MCF 10A (cell line): ENCODE data around the gene TMEM26. TPM values are rescaled to one million over a fixed set of nuclear protein-coding genes. Genes with fewer than 3 reads are reported as not detected.

Experiments
- BruUV-seq: library from RNA; stranded (reverse); fragments of 400-500 nt; replicated peaks from 2 replicates; lab custom pipeline; 2021; lab: Mats Ljungman, UMichigan
- CTCF ChIA-PET: fragments of 300-600 bp; sonication (Branson Sonifier 250); formaldehyde crosslinking; extraction: SDS; loops from one replicate; lab custom pipeline; 2021; ENCODE audit warnings: antibody characterized with exemption, inconsistent platforms; lab: Yijun Ruan, JAX
- POLR2A ChIA-PET: fragments of 300-600, 350-650 bp; sonication (Branson Sonifier 250); formaldehyde crosslinking; extraction: SDS; loops from one replicate; lab custom pipeline; 2020; ENCODE audit warnings: antibody characterized with exemption, inconsistent platforms; lab: Yijun Ruan, JAX
- DNase-seq: peaks from one replicate; pipeline ENCODE4 v3.0.0-alpha.2; 2018; ENCODE audit not compliant: unreplicated experiment
- H3K27ac Mint-ChIP-seq: one replicate; pipeline ENCODE4 v1.8.0; 2022; ENCODE audit warnings: mild to moderate bottlenecking, low read depth, mixed read lengths; ENCODE audit not compliant: unreplicated experiment
- H3K27me3 Mint-ChIP-seq: one replicate; pipeline ENCODE4 v1.8.0; 2022; ENCODE audit warnings: mixed read lengths; ENCODE audit not compliant: insufficient read depth, unreplicated experiment
- H3K36me3 Mint-ChIP-seq: one replicate; pipeline ENCODE4 v1.8.0; 2022; ENCODE audit warnings: mild to moderate bottlenecking, moderate library complexity, mixed read lengths; ENCODE audit not compliant: insufficient read depth, unreplicated experiment
- H3K4me1 Mint-ChIP-seq: one replicate; pipeline ENCODE4 v1.8.0; 2022; ENCODE audit warnings: mixed read lengths; ENCODE audit not compliant: insufficient read depth, unreplicated experiment
- H3K4me3 Mint-ChIP-seq: one replicate; pipeline ENCODE4 v1.8.0; 2022; ENCODE audit warnings: mild to moderate bottlenecking, moderate library complexity, mixed read lengths; ENCODE audit not compliant: unreplicated experiment
- H3K9me3 Mint-ChIP-seq: one replicate; pipeline ENCODE4 v1.8.0; 2022; ENCODE audit warnings: mixed read lengths; ENCODE audit not compliant: unreplicated experiment
- CTCF ChIP-seq: fragments of 200-600 bp; IDR thresholded peaks from one replicate; pipeline ENCODE4 v1.8.0; 2022; ENCODE audit warnings: antibody characterized with exemption, mild to moderate bottlenecking; ENCODE audit not compliant: unreplicated experiment
- intact Hi-C: fragments of 100-400 bp; cut with micrococcal nuclease; formaldehyde crosslinking; loops from 2 replicates; pipeline ENCODE4 v1.14.1; 2022
- total RNA-seq: library from RNA; stranded (reverse); gene quantifications from 2 replicates; pipeline ENCODE4 v1.2.3, GENCODE V29; 2022

TMEM26 gene
- total RNA-seq, 1 experiment from 2014 or later: not detected

GRCh38 chr10:61463035-61463909, 10.1 kb upstream of the TMEM26 start:
- ChIA-PET CTCF (interaction anchor here (0.6 to 1.4 kb wide), 4 partner anchors 176 to 496 kb away, joined by 3 to 4 read pairs (median 3); no protein-coding TSS in a partner anchor), POLR2A (interaction anchor here (0.7 to 1.0 kb wide), 3 partner anchors 14 to 707 kb away, joined by 3 to 4 read pairs (median 3); no protein-coding TSS in a partner anchor)
- TF ChIP-seq CTCF: no peak
- Mint-ChIP-seq H3K36me3 (peaks cover 10% of the 10 kb centered on the region), H3K27ac (no peak overlapping the region), H3K27me3 (no peaks in the 10 kb centered on the region), H3K4me3 (no peak overlapping the region), H3K4me1 (peaks cover 36% of the 10 kb centered on the region), H3K9me3 (peaks cover 14% of the 10 kb centered on the region)
- BruUV-seq: no TSS peak
- intact Hi-C loops: no loop called here
- DNase-seq: peak; percentile 75

- Mint-ChIP-seq H3K27me3 (no peaks in the 10 kb centered on the region), H3K4me1 (peaks cover 38% of the 10 kb centered on the region), H3K9me3 (peaks cover 14% of the 10 kb centered on the region), H3K27ac (no peak overlapping the region), H3K36me3 (peaks cover 10% of the 10 kb centered on the region), H3K4me3 (no peak overlapping the region)
- TF ChIP-seq CTCF: no peak
- BruUV-seq: no TSS peak
- no peak for DNase-seq
- intact Hi-C loops: no loop called here
- POLR2A ChIA-PET: no interaction called here
- CTCF ChIA-PET: no interaction called here
These were observed 7.7 kb upstream of the TMEM26 start for GRCh38 chr10:61460835-61461234.

- no TSS peak for BruUV-seq
- ChIA-PET CTCF (no interaction called here), POLR2A (interaction anchor here (0.8 kb wide), 1 partner anchor 9 kb away, joined by 3 read pairs; no protein-coding TSS in a partner anchor)
- no peaks in the 10 kb centered on the region for H3K27me3 Mint-ChIP-seq
- no peak overlapping the region for H3K4me3 Mint-ChIP-seq
- TF ChIP-seq CTCF: no peak
- H3K9me3 Mint-ChIP-seq: peaks cover 14% of the 10 kb centered on the region
- intact Hi-C loops: no loop called here
- H3K36me3 Mint-ChIP-seq: peaks cover 10% of the 10 kb centered on the region
- no peak for DNase-seq
- H3K4me1 Mint-ChIP-seq: peaks cover 18% of the 10 kb centered on the region
- H3K27ac Mint-ChIP-seq: no peak overlapping the region
These were observed 4.8 kb upstream of the TMEM26 start for GRCh38 chr10:61458031-61458430.

GRCh38 chr10:61456095-61456789, 3.1 kb upstream of the TMEM26 start:
- peaks cover 10% of the 10 kb centered on the region for H3K4me1 Mint-ChIP-seq
- no peak for TF ChIP-seq CTCF
- DNase-seq: no peak
- peaks cover 6% of the 10 kb centered on the region for H3K36me3 Mint-ChIP-seq
- H3K27ac Mint-ChIP-seq: no peak overlapping the region
- H3K27me3 Mint-ChIP-seq: no peaks in the 10 kb centered on the region
- ChIA-PET POLR2A (interaction anchor here (0.6 to 0.7 kb wide), 2 partner anchors 9 to 145 kb away, joined by 3 to 4 read pairs; no protein-coding TSS in a partner anchor), CTCF (no interaction called here)
- peaks cover 10% of the 10 kb centered on the region for H3K9me3 Mint-ChIP-seq
- intact Hi-C loops: no loop called here
- no peak overlapping the region for H3K4me3 Mint-ChIP-seq
- no TSS peak for BruUV-seq
